ENCODE measurements around the gene FOXO1.
A peak's percentile ranks its signal among the peaks of the same experiment; 100 is the strongest.

The FOXO1 gene

GRCh38 chr13:40612041-40612440 is 54.4 kb downstream of the FOXO1 start:
- Mint-ChIP-seq H3K4me3 (peak overlapping the region; percentile 84), H3K27ac (peak overlapping the region; percentile 97), H3K27me3 (no peaks in the 10 kb centered on the region), H3K36me3 (peaks cover 14% of the 10 kb centered on the region), H3K9me3 (ENCODE audit: low read depth) (no peaks in the 10 kb centered on the region), H3K4me1 (ENCODE audit: low read depth) (peaks cover 98% of the 10 kb centered on the region)

GRCh38 chr13:40611635-40612034 is 54.8 kb downstream of the FOXO1 start:
- H3K4me3 Mint-ChIP-seq, result peak overlapping the region; percentile 56
- H3K36me3 Mint-ChIP-seq, result peaks cover 16% of the 10 kb centered on the region
- H3K9me3 Mint-ChIP-seq (ENCODE audit: low read depth), result no peaks in the 10 kb centered on the region
- no peaks in the 10 kb centered on the region for H3K27me3 Mint-ChIP-seq
- peaks cover 98% of the 10 kb centered on the region for H3K4me1 Mint-ChIP-seq (ENCODE audit: low read depth)
- peak overlapping the region; percentile 93 for H3K27ac Mint-ChIP-seq

- Mint-ChIP-seq H3K4me1 (ENCODE audit: low read depth) (peaks cover 98% of the 10 kb centered on the region), H3K27me3 (no peaks in the 10 kb centered on the region), H3K36me3 (peaks cover 17% of the 10 kb centered on the region), H3K9me3 (ENCODE audit: low read depth) (no peaks in the 10 kb centered on the region), H3K4me3 (peak overlapping the region; percentile 56), H3K27ac (peak overlapping the region; percentile 93)
Measured at GRCh38 chr13:40611004-40611403, 55.4 kb downstream of the FOXO1 start.

GRCh38 chr13:40609972-40610726 is 56.3 kb downstream of the FOXO1 start:
- Mint-ChIP-seq H3K27ac (peak overlapping the region; percentile 93), H3K27me3 (no peaks in the 10 kb centered on the region), H3K4me3 (peak overlapping the region; percentile 56), H3K36me3 (peaks cover 20% of the 10 kb centered on the region), H3K4me1 (ENCODE audit: low read depth) (peaks cover 98% of the 10 kb centered on the region), H3K9me3 (ENCODE audit: low read depth) (no peaks in the 10 kb centered on the region)

- peak overlapping the region; percentile 81 for H3K27ac Mint-ChIP-seq
Measured at GRCh38 chr13:40608308-40608707, 58.1 kb downstream of the FOXO1 start.

GRCh38 chr13:40605573-40605972 is 60.9 kb downstream of the FOXO1 start:
- H3K4me3 Mint-ChIP-seq, result peak overlapping the region; percentile 65
- H3K36me3 Mint-ChIP-seq, result peaks cover 13% of the 10 kb centered on the region
- H3K9me3 Mint-ChIP-seq (ENCODE audit: low read depth), result no peaks in the 10 kb centered on the region
- peaks cover 93% of the 10 kb centered on the region for H3K4me1 Mint-ChIP-seq (ENCODE audit: low read depth)
- no peaks in the 10 kb centered on the region for H3K27me3 Mint-ChIP-seq
- H3K27ac Mint-ChIP-seq, result peak overlapping the region; percentile 90

More at GRCh38 chr13:40608308-40608707, 58.1 kb downstream of the FOXO1 start:
- Mint-ChIP-seq H3K9me3 (ENCODE audit: low read depth) (no peaks in the 10 kb centered on the region), H3K4me3 (no peak overlapping the region), H3K4me1 (ENCODE audit: low read depth) (peaks cover 95% of the 10 kb centered on the region), H3K27me3 (no peaks in the 10 kb centered on the region), H3K36me3 (peaks cover 20% of the 10 kb centered on the region)

GRCh38 chr13:40604135-40604534 is 62.3 kb downstream of the FOXO1 start:
- Mint-ChIP-seq H3K9me3 (ENCODE audit: low read depth) (no peaks in the 10 kb centered on the region), H3K4me1 (ENCODE audit: low read depth) (peaks cover 93% of the 10 kb centered on the region), H3K27me3 (no peaks in the 10 kb centered on the region), H3K36me3 (peaks cover 13% of the 10 kb centered on the region), H3K27ac (peak overlapping the region; percentile 85), H3K4me3 (peak overlapping the region; percentile 11)

GRCh38 chr13:40600149-40600751 is 66.2 kb downstream of the FOXO1 start:
- peak overlapping the region; percentile 79 for H3K4me3 Mint-ChIP-seq
- no peaks in the 10 kb centered on the region for H3K36me3 Mint-ChIP-seq
- no peaks in the 10 kb centered on the region for H3K9me3 Mint-ChIP-seq (ENCODE audit: low read depth)
- H3K27me3 Mint-ChIP-seq, result no peaks in the 10 kb centered on the region
- H3K4me1 Mint-ChIP-seq (ENCODE audit: low read depth), result peaks cover 93% of the 10 kb centered on the region
- H3K27ac Mint-ChIP-seq, result peak overlapping the region; percentile 96

- peaks cover 97% of the 10 kb centered on the region for H3K4me1 Mint-ChIP-seq (ENCODE audit: low read depth)
- H3K36me3 Mint-ChIP-seq, result no peaks in the 10 kb centered on the region
- peak overlapping the region; percentile 96 for H3K27ac Mint-ChIP-seq
- no peaks in the 10 kb centered on the region for H3K9me3 Mint-ChIP-seq (ENCODE audit: low read depth)
- no peaks in the 10 kb centered on the region for H3K27me3 Mint-ChIP-seq
- peak overlapping the region; percentile 79 for H3K4me3 Mint-ChIP-seq
Measured at GRCh38 chr13:40599747-40600146, 66.7 kb downstream of the FOXO1 start.

GRCh38 chr13:40599124-40599523 is 67.3 kb downstream of the FOXO1 start:
- Mint-ChIP-seq H3K27ac (peak overlapping the region; percentile 96), H3K4me1 (ENCODE audit: low read depth) (peaks cover 97% of the 10 kb centered on the region), H3K36me3 (no peaks in the 10 kb centered on the region), H3K4me3 (peak overlapping the region; percentile 79), H3K27me3 (no peaks in the 10 kb centered on the region), H3K9me3 (ENCODE audit: low read depth) (no peaks in the 10 kb centered on the region)

- H3K27me3 Mint-ChIP-seq, result no peaks in the 10 kb centered on the region
- peak overlapping the region; percentile 96 for H3K27ac Mint-ChIP-seq
- peaks cover 97% of the 10 kb centered on the region for H3K4me1 Mint-ChIP-seq (ENCODE audit: low read depth)
- no peaks in the 10 kb centered on the region for H3K9me3 Mint-ChIP-seq (ENCODE audit: low read depth)
- no peaks in the 10 kb centered on the region for H3K36me3 Mint-ChIP-seq
- peak overlapping the region; percentile 79 for H3K4me3 Mint-ChIP-seq
Measured at GRCh38 chr13:40598569-40598968, 67.9 kb downstream of the FOXO1 start.

- H3K4me3 Mint-ChIP-seq, result peak overlapping the region; percentile 79
- peaks cover 97% of the 10 kb centered on the region for H3K4me1 Mint-ChIP-seq (ENCODE audit: low read depth)
- H3K27ac Mint-ChIP-seq, result peak overlapping the region; percentile 96
- H3K9me3 Mint-ChIP-seq (ENCODE audit: low read depth), result no peaks in the 10 kb centered on the region
- no peaks in the 10 kb centered on the region for H3K36me3 Mint-ChIP-seq
- no peaks in the 10 kb centered on the region for H3K27me3 Mint-ChIP-seq
Measured at GRCh38 chr13:40597735-40598365, 68.6 kb downstream of the FOXO1 start.

- Mint-ChIP-seq H3K27ac (peak overlapping the region; percentile 96), H3K27me3 (no peaks in the 10 kb centered on the region), H3K36me3 (no peaks in the 10 kb centered on the region), H3K4me1 (ENCODE audit: low read depth) (peaks cover 97% of the 10 kb centered on the region), H3K9me3 (ENCODE audit: low read depth) (no peaks in the 10 kb centered on the region), H3K4me3 (peak overlapping the region; percentile 51)
Measured at GRCh38 chr13:40596484-40596883, 70.0 kb downstream of the FOXO1 start.

GRCh38 chr13:40595693-40596092 is 70.7 kb downstream of the FOXO1 start:
- H3K27ac Mint-ChIP-seq, result peak overlapping the region; percentile 96
- no peaks in the 10 kb centered on the region for H3K36me3 Mint-ChIP-seq
- H3K9me3 Mint-ChIP-seq (ENCODE audit: low read depth), result no peaks in the 10 kb centered on the region
- peak overlapping the region; percentile 15 for H3K4me3 Mint-ChIP-seq
- no peaks in the 10 kb centered on the region for H3K27me3 Mint-ChIP-seq
- peaks cover 98% of the 10 kb centered on the region for H3K4me1 Mint-ChIP-seq (ENCODE audit: low read depth)

- peak overlapping the region; percentile 90 for H3K27ac Mint-ChIP-seq
- peak overlapping the region; percentile 53 for H3K4me3 Mint-ChIP-seq
- H3K36me3 Mint-ChIP-seq, result peaks cover 3% of the 10 kb centered on the region
- H3K27me3 Mint-ChIP-seq, result no peaks in the 10 kb centered on the region
- H3K9me3 Mint-ChIP-seq (ENCODE audit: low read depth), result no peaks in the 10 kb centered on the region
- H3K4me1 Mint-ChIP-seq (ENCODE audit: low read depth), result peaks cover 99% of the 10 kb centered on the region
Measured at GRCh38 chr13:40592035-40592434, 74.4 kb downstream of the FOXO1 start.
